Astrocyte of the cerebellum (primary cell): ENCODE measurements around the gene MIER3.
"Not testable (repeated sequence)": the region's sequence is repeated elsewhere in the genome, so short reads cannot be mapped to it uniquely, and the experiment has no call there.

Source experiments
- DNase-seq: peaks from one replicate; pipeline ENCODE4 v3.0.0-alpha.2; 2011; ENCODE audit warnings: low read depth
- H3K4me3 ChIP-seq: 2 replicates; pipeline ENCODE4 v1.5.1; 2011; ENCODE audit warnings: mild to moderate bottlenecking, low read depth, low read length, moderate library complexity
- in situ Hi-C: cut with HindIII; loops from 2 replicates; pipeline ENCODE4 v1.10.0; 2017; ENCODE audit warnings: low sequenced_read_pairs
- TF ChIP-seq, protein P1 (sequence below): IDR thresholded peaks from 2 replicates; pipeline ENCODE4 v1.5.1; 2012; ENCODE audit warnings: low read length, low read depth, moderate library complexity, mild to moderate bottlenecking; ENCODE audit errors: missing control alignments

MIER3 gene

DNA sequence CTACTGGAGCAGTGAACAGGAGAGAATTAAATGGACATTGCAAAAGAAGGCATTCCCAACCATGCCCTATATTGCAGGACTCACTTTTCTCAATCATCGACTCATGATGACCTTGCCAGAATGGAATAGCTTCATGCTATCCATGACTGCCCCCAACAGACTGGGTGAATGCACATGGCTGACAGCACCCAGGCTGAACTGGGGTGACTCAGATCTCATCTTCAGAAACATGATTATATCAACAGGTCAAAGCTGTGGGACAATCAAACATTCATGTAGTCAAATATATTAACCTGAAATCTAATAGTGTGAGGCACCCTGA is 34.7 kb upstream of the MIER3 start:
- DNase-seq: no peak
- TF ChIP-seq, protein P1, sequence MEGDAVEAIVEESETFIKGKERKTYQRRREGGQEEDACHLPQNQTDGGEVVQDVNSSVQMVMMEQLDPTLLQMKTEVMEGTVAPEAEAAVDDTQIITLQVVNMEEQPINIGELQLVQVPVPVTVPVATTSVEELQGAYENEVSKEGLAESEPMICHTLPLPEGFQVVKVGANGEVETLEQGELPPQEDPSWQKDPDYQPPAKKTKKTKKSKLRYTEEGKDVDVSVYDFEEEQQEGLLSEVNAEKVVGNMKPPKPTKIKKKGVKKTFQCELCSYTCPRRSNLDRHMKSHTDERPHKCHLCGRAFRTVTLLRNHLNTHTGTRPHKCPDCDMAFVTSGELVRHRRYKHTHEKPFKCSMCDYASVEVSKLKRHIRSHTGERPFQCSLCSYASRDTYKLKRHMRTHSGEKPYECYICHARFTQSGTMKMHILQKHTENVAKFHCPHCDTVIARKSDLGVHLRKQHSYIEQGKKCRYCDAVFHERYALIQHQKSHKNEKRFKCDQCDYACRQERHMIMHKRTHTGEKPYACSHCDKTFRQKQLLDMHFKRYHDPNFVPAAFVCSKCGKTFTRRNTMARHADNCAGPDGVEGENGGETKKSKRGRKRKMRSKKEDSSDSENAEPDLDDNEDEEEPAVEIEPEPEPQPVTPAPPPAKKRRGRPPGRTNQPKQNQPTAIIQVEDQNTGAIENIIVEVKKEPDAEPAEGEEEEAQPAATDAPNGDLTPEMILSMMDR: no peak
- H3K4me3 ChIP-seq: no peak overlapping the region
- in situ Hi-C loops: no loop called here

DNA sequence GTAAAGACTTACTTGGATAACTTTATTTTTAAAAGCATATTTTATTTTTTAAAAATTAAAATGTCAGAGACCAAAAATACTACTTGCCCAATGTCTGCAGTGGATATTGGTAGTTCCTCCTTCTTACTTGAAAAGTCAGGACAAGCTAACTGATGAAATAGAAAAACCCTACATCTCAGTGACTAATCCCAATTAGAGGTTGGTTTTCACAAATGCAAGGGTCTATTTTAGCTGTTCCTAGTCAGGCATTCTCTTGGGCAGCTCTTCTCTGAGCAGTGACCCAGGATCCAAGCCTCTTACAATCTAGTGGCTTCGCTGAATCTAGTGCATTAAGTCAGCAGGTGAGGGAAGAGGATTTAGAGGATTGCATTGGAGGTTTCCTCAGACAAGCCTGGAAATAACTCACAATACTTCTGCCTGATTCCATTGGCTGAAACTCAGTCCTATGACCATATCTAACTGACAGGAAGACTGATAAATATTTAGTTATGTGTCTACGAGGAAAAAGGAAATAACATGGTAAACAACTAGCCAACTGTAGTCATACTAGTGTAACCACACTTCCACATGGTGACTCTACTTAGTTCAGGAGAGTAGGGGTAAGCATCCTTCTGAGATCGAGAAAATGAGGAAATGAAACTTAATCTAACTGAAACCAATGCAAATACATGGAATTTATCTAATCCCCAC is 34.2 kb upstream of the MIER3 start:
- H3K4me3 ChIP-seq: no peak overlapping the region
- no peak for DNase-seq
- TF ChIP-seq, protein P1: no peak
- in situ Hi-C loops: no loop called here

DNA sequence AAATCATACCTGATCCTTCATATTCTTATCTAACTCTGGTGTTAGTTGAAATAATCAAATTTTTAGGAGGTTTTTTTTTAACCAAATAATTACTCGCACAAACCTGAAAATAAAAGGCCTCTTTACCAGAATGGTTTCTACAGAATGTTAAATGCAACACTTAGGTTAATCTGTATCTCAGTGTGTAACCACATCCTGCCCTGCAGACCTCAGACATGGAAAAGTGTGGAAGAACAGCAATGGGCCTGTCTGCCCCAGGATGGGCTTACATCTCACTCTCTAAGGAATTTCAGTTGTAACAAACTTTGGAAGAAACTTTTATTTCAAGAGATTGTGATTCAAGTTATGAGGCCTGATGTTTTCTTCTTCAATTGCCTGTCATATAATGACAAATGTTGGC is 32.5 kb upstream of the MIER3 start:
- in situ Hi-C loops: no loop called here
- no peak overlapping the region for H3K4me3 ChIP-seq
- no peak for DNase-seq
- TF ChIP-seq, protein P1: no peak

DNA sequence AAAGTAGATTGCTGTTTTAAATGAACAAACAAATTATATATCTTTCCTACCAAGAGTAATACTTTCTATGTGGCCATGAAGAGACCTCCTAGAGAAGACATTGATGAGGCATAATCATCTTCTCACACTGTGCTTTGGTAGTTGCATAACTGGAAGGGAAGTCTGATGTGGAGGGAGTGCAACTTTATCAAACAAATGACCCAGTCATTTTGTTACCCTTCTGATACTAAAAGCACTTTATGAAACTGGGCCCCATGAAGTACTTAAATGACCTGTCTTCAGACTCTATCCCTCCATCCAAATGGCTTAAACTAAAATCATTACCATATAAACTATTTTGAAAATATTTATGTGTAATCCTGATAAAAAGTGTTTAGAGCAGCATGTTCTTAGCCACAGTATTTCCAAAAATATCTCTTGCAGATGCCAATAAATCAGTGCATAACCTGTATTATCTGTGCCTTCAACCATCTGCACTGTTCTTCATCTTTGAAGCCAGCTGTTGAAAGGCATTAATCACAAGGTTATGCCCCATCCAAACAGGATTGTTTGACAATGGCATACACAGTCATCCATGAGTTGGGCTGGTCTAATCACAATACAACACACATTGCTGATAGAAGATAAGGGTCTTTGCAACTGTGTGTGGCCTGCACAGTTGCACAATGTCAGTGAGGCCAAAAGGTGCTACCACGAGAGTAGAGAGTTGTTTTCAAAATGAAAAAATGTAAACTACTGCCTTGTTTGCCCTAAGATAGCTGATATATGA is 31.9 kb upstream of the MIER3 start:
- in situ Hi-C loops: no loop called here
- DNase-seq: no peak
- TF ChIP-seq, protein P1: no peak
- no peak overlapping the region for H3K4me3 ChIP-seq

DNA sequence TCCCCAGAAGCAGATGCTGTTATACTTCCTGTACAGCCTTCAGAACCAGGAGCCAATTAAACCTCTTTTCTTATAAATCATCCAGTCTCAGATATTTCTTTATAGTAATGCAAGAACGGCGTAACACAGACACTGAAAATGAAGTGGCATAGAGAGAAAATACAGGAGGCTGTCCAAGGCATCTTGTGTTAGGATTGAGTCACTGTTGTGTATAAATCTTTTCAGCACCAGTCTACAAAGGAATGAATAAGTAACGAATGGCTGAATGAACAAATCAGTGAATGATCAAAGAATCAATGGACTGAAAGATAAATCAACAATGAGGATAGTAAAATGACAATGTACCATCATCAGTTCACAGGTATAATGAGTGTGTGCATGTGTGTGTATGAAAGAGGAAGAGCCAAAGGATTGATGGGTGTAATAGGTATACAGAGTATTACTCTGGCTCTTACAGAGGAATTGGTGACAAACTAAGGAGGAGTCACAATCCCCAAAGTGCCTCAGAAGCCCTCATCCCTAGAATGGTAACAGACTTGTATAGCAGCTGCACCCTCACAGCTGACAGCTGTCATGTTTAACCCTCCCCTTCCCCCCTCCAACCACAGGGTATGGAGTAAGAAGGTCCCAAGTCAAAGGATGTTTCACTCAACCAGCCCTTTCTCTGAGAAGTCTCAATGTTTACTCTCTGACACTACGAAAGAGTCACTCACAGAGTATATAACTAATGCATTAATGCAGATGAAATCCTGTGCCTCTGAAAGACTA is 29.8 kb upstream of the MIER3 start:
- TF ChIP-seq, protein P1: no peak
- no peak overlapping the region for H3K4me3 ChIP-seq
- DNase-seq: no peak
- in situ Hi-C loops: no loop called here

DNA sequence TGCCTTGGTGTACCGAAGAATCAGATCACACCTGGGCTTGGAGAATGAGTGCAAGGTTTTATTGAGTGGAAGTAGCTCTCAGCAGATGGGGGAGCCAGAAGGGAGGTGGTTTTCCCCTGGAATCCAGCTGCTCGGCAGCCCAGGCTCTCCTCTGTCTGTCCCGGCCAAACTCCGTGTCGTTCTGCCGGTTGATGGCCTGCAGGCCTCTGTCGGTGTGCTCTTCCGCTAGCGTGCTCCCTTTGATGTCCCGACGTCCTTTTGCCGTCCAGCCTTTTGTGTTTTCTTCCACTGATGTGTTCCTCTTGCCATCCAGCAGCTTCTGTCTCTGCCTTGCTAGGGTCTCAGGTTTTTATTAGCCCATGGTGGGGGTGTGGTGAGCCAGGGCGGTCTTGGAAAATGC is 28.0 kb upstream of the MIER3 start:
- in situ Hi-C loops: no loop called here
- TF ChIP-seq, protein P1: no peak
- DNase-seq: no peak
- H3K4me3 ChIP-seq: no peak overlapping the region

DNA sequence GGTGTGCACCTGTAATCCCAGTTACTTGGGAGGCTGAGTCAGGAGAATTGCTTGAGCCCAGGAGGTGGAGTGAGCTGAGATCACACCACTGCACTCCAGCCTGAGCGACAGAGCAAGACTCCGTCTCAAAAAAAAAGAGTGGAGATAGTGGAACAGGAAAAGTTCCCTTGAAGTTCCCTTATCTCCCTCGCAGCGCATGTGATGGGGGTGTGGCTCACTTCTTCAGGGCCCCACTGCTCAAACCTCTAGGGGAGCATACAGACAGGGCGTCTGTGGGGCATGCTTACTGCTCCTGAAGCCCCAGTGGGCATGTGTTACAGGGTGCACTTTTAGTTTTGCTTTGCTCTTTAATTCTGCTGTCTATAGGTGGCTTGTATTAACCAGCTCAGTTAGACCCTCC is 27.6 kb upstream of the MIER3 start:
- H3K4me3 ChIP-seq, DNase-seq, in situ Hi-C loops: not testable (repeated sequence)
